Common myeloid progenitor, CD34-positive (primary cell): ENCODE results near the gene STRIP2.

ENCODE experiments used
- CTCF ChIA-PET: fragments of 350-600 bp; sonication (Branson Sonifier 250); formaldehyde crosslinking; loops from one replicate; lab custom pipeline; 2021; ENCODE audit warnings: antibody characterized with exemption; lab: Charles Lee
- POLR2A ChIA-PET: fragments of 350-600 bp; sonication (Branson Sonifier 250); formaldehyde crosslinking; loops from one replicate; lab custom pipeline; 2021; ENCODE audit warnings: antibody characterized with exemption; lab: Charles Lee
- DNase-seq, 3 donors: peaks; one replicate each; pipeline versions ENCODE4 v3.0.0 to v3.0.0-alpha.2; 2013
- H3K27ac ChIP-seq, 2 experiments: 1 replicate in 1 of 2; 2 replicates in 1 of 2; pipeline ENCODE4 v1.7.0; 2013; ENCODE audit warnings: inconsistent platforms in 2 of 2, low read length in 2 of 2, mild to moderate bottlenecking in 2 of 2, low read depth in 1 of 2, moderate library complexity in 1 of 2; ENCODE audit not compliant: severe bottlenecking in 2 of 2, insufficient read depth in 1 of 2, poor library complexity in 1 of 2
- H3K27me3 ChIP-seq, 5 experiments: replicated peaks in 2 of 5; 1 replicate in 3 of 5; 2 replicates in 2 of 5; pipeline versions ENCODE4 v1.6.1 to v1.7.0; 2013; ENCODE audit warnings: low read length in 4 of 5, mild to moderate bottlenecking in 2 of 5, moderate library complexity in 2 of 5, inconsistent platforms in 1 of 5; ENCODE audit not compliant: insufficient read depth in 5 of 5, control insufficient read depth in 4 of 5
- H3K36me3 ChIP-seq, 4 experiments: 1 replicate in 2 of 4; 2 replicates in 2 of 4; pipeline versions ENCODE4 v1.6.1 to v1.7.0; 2013; ENCODE audit warnings: low read length in 3 of 4, control low read depth in 1 of 4, mild to moderate bottlenecking in 1 of 4; ENCODE audit not compliant: control insufficient read depth in 4 of 4, insufficient read depth in 4 of 4
- H3K4me1 ChIP-seq, 4 experiments: 1 replicate in 3 of 4; 2 replicates in 1 of 4; pipeline versions ENCODE4 v1.6.1 to v1.7.1; 2013; ENCODE audit warnings: low read length in 3 of 4, mild to moderate bottlenecking in 3 of 4, control low read depth in 1 of 4, inconsistent platforms in 1 of 4, moderate library complexity in 1 of 4; ENCODE audit not compliant: control insufficient read depth in 4 of 4, insufficient read depth in 4 of 4; ENCODE audit errors: control extremely low read depth in 1 of 4
- H3K4me3 ChIP-seq, 7 experiments: 1 replicate in 4 of 7; 2 replicates in 3 of 7; pipeline versions ENCODE4 v1.5.1 to v1.7.0; 2013; ENCODE audit warnings: mild to moderate bottlenecking in 7 of 7, low read length in 6 of 7, moderate library complexity in 6 of 7, inconsistent platforms in 2 of 7, low read depth in 2 of 7, control low read depth in 1 of 7; ENCODE audit not compliant: insufficient read depth in 4 of 7, control insufficient read depth in 1 of 7; ENCODE audit errors: extremely low read depth in 1 of 7
- H3K9me3 ChIP-seq, 5 experiments: 1 replicate in 4 of 5; 2 replicates in 1 of 5; pipeline versions ENCODE4 v1.6.1 to v1.7.1; 2013; ENCODE audit warnings: low read length in 4 of 5, mild to moderate bottlenecking in 2 of 5, inconsistent platforms in 1 of 5, low read depth in 1 of 5, moderate library complexity in 1 of 5; ENCODE audit not compliant: control insufficient read depth in 4 of 5, insufficient read depth in 2 of 5; ENCODE audit errors: control extremely low read depth in 1 of 5
- WGBS: methylation state at CpG from one replicate; pipeline ENCODE4 v1.1.5; 2013; ENCODE audit not compliant: insufficient coverage; 5-methylcytosine and 5-hydroxymethylcytosine counted together

The STRIP2 gene

GRCh38 chr7:129462420-129462819, 28.2 kb downstream of the STRIP2 start:
- H3K27me3 ChIP-seq, result no peaks in the 10 kb centered on the region
- no peak overlapping the region for H3K4me3 ChIP-seq
- ChIA-PET CTCF (interaction anchor here (1.2 to 3.4 kb wide), 4 partner anchors 9 to 119 kb away, joined by 3 to 14 read pairs (median 6); no protein-coding TSS in a partner anchor), POLR2A (no interaction called here)
- DNase-seq, result no peak
- WGBS, result 20% methylated on average over 1 of the region's 1 CpG
- no peaks in the 10 kb centered on the region for H3K4me1 ChIP-seq
- no peak overlapping the region for H3K27ac ChIP-seq
- peaks cover 0 to 6% (median 0%) of the 10 kb centered on the region in 4 experiments for H3K36me3 ChIP-seq
- no peaks in the 10 kb centered on the region for H3K9me3 ChIP-seq

GRCh38 chr7:129464194-129464593, 30.0 kb downstream of the STRIP2 start:
- ChIA-PET POLR2A (interaction anchor here (0.5 kb wide), 1 partner anchor 913 kb away, joined by 3 read pairs; no protein-coding TSS in a partner anchor), CTCF (interaction anchor here (0.8 to 11.8 kb wide), 4 partner anchors 13 to 94 kb away, joined by 3 to 225 read pairs (median 9); no protein-coding TSS in a partner anchor)
- H3K4me1 ChIP-seq, result no peaks in the 10 kb centered on the region
- peaks cover 0 to 2% (median 0%) of the 10 kb centered on the region in 4 experiments for H3K36me3 ChIP-seq
- H3K27me3 ChIP-seq, result no peaks in the 10 kb centered on the region
- no peak overlapping the region for H3K4me3 ChIP-seq
- no peak overlapping the region for H3K27ac ChIP-seq
- H3K9me3 ChIP-seq, result no peaks in the 10 kb centered on the region
- WGBS, result 100% methylated on average over 2 of the region's 4 CpGs
- no peak for DNase-seq

DNA sequence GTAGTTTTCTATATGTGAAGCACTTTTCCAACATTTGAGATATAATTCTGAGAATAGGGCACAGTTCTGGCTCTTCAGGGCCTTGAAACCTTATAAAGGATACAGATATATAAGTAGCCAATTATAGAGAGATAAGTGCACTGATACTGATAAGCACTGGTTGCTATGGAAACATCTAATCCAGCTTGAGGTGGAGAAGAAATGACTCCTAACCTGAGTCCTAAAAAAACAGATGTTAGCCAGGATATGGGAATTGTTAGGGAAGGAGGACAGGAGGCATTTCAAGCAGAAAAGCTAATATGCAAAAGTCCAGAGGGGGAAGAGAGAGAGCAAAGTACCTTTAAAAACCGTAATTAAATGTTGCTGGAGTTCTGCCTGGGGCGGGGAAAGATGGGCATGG, 30.8 kb downstream of the STRIP2 start:
- Histone ChIP-seq H3K4me3 (no peak overlapping the region), H3K36me3 (no peaks in the 10 kb centered on the region), H3K27ac (no peak overlapping the region), H3K27me3 (no peaks in the 10 kb centered on the region), H3K4me1 (no peaks in the 10 kb centered on the region), H3K9me3 (no peaks in the 10 kb centered on the region)
- no peak for DNase-seq
- ChIA-PET POLR2A (no interaction called here), CTCF (interaction anchor here (0.7 to 11.8 kb wide), 7 partner anchors 13 to 122 kb away, joined by 3 to 225 read pairs (median 4); partner anchors contain the start of gene STRIP2)
- 100% methylated on average over 2 of the region's 2 CpGs for WGBS

DNA sequence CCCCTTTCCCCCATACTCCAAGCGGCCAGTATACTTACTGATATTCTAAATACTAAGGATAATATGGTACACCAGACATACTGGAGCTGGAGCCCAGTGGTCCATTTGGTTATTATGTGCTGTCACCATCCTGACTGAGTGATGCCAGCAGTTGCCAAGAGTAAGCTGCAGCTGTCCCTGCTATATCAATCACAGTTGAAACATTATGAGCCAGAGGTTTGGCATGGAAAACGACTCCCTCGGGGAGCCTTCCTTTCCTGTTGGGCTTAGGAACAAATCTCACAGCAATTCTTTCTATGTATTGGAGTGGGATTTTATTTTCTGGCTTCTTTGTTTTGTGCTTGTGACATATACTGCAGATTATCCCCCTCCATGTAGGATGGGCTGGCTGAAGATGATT, 32.6 kb downstream of the STRIP2 start:
- CTCF ChIA-PET, result interaction anchor here (1.2 to 11.8 kb wide), 4 partner anchors 81 to 249 kb away, joined by 3 to 225 read pairs (median 5); no protein-coding TSS in a partner anchor
- POLR2A ChIA-PET, result interaction anchor here (0.7 kb wide), 1 partner anchor 25 kb away, joined by 3 read pairs; no protein-coding TSS in a partner anchor
- H3K27ac ChIP-seq, result no peak overlapping the region
- no peak overlapping the region for H3K4me3 ChIP-seq
- H3K9me3 ChIP-seq, result no peaks in the 10 kb centered on the region
- H3K4me1 ChIP-seq, result no peaks in the 10 kb centered on the region
- no peaks in the 10 kb centered on the region for H3K36me3 ChIP-seq
- WGBS, result no CpG with 5 or more reads among the region's 3 CpGs
- no peak for DNase-seq
- no peaks in the 10 kb centered on the region for H3K27me3 ChIP-seq

GRCh38 chr7:129468087-129468486, 33.9 kb downstream of the STRIP2 start:
- Histone ChIP-seq H3K9me3 (no peaks in the 10 kb centered on the region), H3K27ac (no peak overlapping the region), H3K4me1 (no peaks in the 10 kb centered on the region), H3K4me3 (no peak overlapping the region), H3K27me3 (no peaks in the 10 kb centered on the region), H3K36me3 (no peaks in the 10 kb centered on the region)
- WGBS, result no CpG with 5 or more reads among the region's 1 CpG
- DNase-seq, result no peak
- POLR2A ChIA-PET, result no interaction called here
- CTCF ChIA-PET, result interaction anchor here (0.7 to 11.8 kb wide), 10 partner anchors 18 to 250 kb away, joined by 3 to 225 read pairs (median 4); partner anchors contain the start of gene STRIP2

GRCh38 chr7:129468547-129468946, 34.3 kb downstream of the STRIP2 start:
- Histone ChIP-seq H3K4me1 (no peaks in the 10 kb centered on the region), H3K4me3 (peak overlapping the region in 1 of 7 experiments; percentile 5), H3K9me3 (no peaks in the 10 kb centered on the region), H3K27ac (peak overlapping the region in 1 of 2 experiments; percentile 10), H3K27me3 (no peaks in the 10 kb centered on the region), H3K36me3 (no peaks in the 10 kb centered on the region)
- ChIA-PET POLR2A (no interaction called here), CTCF (interaction anchor here (0.7 to 11.8 kb wide), 10 partner anchors 18 to 250 kb away, joined by 3 to 225 read pairs (median 6); partner anchors contain the start of gene STRIP2)
- WGBS, result 45% methylated on average over 4 of the region's 4 CpGs
- DNase-seq, result peak in 2 of 3 donors; percentile 49 to 52

DNA sequence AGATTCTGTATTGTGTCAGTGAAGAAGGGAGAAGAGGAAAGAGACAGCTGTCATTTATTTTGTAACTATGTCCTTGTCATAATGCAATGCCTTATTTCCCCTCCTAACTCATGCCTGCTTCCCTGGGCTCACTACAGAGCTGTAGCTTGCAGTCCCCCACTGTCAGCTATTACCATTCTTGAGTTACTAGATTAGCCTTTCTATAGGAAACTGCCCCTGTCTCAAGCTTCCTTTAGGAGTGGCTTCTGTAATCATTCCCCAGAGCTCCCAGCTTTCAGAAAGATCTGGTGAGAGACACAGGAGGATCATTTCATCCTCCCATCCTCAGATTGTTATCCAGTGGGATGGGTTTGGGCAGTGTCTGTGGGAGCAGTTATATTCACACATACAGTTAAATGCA, 35.7 kb downstream of the STRIP2 start:
- Histone ChIP-seq H3K27ac (no peak overlapping the region), H3K9me3 (no peaks in the 10 kb centered on the region), H3K4me3 (no peak overlapping the region), H3K36me3 (no peaks in the 10 kb centered on the region), H3K27me3 (no peaks in the 10 kb centered on the region), H3K4me1 (no peaks in the 10 kb centered on the region)
- no peak for DNase-seq
- CTCF ChIA-PET, result interaction anchor here (0.8 to 11.8 kb wide), 11 partner anchors 10 to 252 kb away, joined by 3 to 225 read pairs (median 4); partner anchors contain the start of genes SMKR1 and STRIP2
- POLR2A ChIA-PET, result no interaction called here
